CD4-positive, alpha-beta T cell treated with Interleukin-17A for 1 hour (primary cell): ENCODE measurements around the gene MT1H.
"Not testable (repeated sequence)": the region's sequence is repeated elsewhere in the genome, so short reads cannot be mapped to it uniquely, and the experiment has no call there.

Experiments
- DNase-seq: peaks from one replicate; pipeline ENCODE4 v3.0.0-alpha.2; 2020

Gene MT1H

GRCh38 chr16:56669005-56669839, at the start of gene MT1H:
Gene MT1H, plus strand, starts transcription at chr16:56669814. Its CDS starts 71 bp downstream, at chr16:56669885.
- DNase-seq: no peak

DNA sequence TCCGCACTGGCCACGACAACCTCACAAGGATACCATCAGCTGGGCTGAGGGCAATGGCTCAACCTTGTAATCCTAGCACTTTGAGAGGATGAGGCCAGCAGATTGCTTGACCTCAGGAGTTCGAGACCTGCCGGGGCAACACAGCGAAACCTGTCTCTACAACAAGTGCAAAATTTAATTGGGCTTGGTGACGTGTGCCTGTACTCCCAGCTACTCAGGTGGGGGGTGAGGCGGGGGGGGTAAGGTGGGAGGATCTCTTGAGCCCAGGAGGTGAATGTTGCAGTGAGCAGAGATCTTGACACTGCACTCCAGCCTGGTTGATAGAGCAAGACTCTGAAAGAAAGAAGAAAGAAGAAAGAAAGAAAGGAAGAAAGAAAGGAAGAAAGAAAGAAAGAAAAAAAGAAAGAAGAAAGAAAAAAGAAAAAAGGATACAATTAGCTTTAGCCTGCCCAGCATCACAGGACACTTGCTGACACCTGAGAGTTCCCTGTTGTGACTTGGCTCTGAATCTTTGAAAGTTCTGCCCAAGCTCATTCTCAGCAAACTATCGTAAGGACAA, 49.2 kb upstream of the MT1H start:
- DNase-seq: no peak

GRCh38 chr16:56621665-56622445, 47.8 kb upstream of the MT1H start:
- not testable (repeated sequence) for DNase-seq

DNA sequence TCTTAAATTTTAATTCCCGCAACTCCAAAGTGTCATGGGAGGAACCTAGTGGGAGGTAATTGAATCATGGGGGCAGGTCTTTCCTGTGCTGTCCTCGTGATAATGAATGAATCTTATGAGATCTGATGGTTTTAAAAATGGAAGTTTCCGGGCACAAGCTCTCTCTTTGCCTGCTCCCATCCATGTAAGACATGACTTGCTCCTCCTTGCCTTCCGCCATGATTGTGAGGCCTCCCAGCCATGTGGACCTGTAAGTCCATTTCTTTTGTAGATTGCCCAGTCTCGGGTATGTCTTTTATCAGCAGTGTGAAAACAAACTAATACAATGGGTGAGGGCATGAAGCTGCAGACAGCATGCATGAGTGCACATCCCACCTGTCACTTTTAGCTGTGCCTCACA, 46.4 kb upstream of the MT1H start:
- DNase-seq: not testable (repeated sequence)

DNA sequence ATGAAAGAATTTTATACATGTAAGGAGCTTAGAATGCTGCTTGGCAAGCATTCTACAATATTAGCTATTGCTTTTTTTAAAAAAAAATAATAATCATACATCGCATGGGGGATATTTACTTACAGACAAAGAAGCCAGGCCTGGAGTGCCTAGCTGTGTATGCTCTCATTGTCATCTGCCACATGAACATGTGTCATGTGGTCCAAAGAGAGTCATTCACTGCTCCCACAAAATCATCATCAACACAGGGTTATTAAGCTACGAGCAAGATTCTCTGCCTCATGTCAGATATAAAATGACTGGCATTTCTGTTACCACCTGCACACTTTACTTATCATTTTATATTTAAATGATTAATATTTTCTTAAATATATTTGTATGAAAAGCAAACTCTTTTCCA, 46.0 kb upstream of the MT1H start:
- DNase-seq: no peak

- DNase-seq: peak; percentile 21
These were observed 44.3 kb upstream of the MT1H start, which contains the start of gene MT1E for GRCh38 chr16:56625140-56625942. Gene MT1E, plus strand, starts transcription at chr16:56625781. Its CDS starts 71 bp downstream, at chr16:56625852.

DNA sequence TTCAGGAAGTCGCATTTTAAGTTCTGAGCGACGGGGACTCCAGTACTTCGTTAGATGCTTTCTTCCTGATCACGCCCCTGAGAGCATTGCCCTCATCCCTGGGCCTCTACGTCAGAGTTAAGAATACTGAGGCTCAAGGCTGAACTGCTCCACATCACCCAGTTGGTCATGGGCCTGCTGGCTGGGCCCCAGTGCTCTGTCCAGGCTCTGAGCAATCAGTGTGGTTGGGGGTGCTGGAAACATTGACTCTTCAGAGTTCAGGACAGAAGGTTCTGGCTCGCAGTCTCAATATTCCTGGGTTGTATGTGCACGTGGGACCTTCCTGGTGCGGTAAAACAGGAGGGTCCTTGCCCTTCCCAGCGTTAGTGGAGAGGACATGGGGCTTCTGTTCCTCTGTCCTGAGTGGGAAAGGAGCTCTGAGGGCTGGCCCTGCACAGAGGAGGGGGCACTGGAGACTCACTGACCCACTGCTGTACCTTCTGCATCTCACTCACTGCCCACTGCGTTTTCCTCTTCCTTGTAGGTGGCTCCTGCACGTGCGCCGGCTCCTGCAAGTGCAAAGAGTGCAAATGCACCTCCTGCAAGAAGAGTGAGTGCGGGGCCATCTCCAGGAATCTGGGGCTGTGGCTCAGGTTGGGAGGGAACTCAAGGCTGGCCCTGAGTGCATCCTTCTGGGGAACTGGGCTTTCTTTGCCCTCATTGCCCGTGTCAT, 43.5 kb upstream of the MT1H start:
- DNase-seq: no peak

DNA sequence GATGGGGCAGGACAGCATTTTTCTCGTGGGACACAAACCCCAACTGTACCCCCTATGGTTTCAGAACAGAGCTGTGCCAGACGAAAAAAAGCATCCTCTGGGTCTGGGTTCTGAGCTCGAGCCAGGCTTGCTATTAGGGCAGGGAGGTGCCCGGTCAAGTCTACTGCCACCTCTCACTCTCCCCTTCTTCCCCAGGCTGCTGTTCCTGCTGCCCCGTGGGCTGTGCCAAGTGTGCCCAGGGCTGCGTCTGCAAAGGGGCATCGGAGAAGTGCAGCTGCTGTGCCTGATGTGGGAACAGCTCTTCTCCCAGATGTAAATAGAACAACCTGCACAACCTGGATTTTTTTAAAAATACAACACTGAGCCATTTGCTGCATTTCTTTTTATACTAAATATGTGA, 42.9 kb upstream of the MT1H start:
- no peak for DNase-seq

DNA sequence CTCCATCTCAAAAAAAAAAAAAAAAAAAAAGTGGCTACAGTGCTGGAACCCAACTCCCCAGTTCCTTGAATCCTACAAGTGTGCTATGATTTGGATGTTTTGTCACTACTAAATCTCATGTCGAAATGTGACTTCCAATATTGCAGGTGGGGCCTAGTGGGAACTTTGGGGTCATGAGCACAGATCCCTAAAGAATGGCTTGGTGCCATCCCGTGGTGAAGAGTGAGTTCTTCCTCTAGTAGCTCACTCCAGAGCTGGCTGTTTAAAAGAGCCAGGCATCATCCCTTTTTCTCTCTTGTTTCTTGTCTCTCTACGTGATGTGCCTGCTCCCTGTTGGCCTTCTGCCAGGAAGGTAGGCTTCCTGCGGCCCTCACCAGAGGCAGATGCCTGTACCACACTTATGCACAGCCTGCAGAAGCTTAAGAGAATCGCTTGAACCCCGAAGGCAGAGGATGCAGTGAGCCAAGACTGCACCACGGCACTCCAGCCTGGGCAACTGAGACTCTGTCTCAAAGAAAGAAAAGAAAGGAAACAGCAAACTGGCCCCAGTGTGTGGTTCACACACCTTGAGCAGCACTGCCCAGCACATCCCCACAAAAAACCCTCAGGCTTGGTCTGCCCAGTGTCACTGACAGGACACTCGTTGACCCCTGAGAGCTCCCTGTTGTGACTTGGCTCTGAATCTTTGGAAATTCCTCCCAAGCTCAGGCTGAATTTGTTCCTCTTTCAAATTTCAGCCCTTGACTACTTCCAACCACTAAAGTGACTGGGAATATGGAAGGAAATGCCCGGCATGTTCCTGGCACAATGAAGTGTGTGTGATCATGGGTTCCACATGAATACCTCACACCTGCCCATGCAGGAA, 40.9 kb upstream of the MT1H start:
- DNase-seq: no peak

GRCh38 chr16:56629531-56629930, 40.1 kb upstream of the MT1H start:
- no peak for DNase-seq

GRCh38 chr16:56630134-56630533, 39.5 kb upstream of the MT1H start:
- DNase-seq: no peak

- DNase-seq: no peak
These were observed 38.4 kb upstream of the MT1H start for GRCh38 chr16:56631197-56631596.

GRCh38 chr16:56631832-56632155, 37.8 kb upstream of the MT1H start:
- no peak for DNase-seq

- DNase-seq: no peak
These were observed 37.3 kb upstream of the MT1H start, which contains the start of gene MT1M for GRCh38 chr16:56632156-56632847. Gene MT1M, plus strand, starts transcription at chr16:56632659. Its CDS starts 73 bp downstream, at chr16:56632732.

- DNase-seq: no peak
These were observed 36.7 kb upstream of the MT1H start for GRCh38 chr16:56632848-56633365.

GRCh38 chr16:56633535-56633934, 36.1 kb upstream of the MT1H start:
- DNase-seq: no peak

DNA sequence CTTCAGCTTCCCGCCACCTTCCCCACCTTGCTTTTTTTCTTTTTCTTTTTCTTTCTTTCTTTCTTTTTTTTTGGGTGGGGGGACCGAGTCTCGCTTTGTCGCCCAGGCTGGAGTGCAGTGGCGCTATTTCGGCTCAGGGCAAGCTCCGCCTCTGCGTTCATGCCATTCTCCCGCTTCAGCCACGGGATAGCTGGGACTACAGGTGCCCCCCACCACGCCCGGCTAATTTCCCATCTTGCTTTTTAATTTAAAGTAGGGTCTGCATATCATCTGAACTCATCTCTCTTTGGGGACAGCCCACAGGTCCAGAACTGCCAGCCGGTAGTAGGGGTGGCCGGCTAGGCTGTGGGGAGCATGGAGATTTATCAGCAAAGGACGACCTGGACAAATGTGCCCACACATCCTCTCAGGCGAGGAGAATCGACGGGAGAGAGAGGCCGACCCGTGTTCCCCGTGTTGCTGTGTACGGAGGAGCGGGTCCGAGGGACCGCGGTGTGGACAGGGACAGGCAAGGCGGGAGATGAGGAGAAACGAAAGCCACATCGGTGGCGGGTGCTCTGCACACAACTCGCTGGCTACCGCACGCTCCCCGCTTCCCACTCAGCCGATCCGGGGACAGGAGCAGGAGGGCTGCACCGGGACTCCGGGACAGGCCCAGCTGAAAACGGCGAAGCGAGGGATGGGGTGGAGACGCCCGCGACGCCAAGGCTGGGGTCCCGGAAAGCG, 34.7 kb upstream of the MT1H start:
- no peak for DNase-seq

DNA sequence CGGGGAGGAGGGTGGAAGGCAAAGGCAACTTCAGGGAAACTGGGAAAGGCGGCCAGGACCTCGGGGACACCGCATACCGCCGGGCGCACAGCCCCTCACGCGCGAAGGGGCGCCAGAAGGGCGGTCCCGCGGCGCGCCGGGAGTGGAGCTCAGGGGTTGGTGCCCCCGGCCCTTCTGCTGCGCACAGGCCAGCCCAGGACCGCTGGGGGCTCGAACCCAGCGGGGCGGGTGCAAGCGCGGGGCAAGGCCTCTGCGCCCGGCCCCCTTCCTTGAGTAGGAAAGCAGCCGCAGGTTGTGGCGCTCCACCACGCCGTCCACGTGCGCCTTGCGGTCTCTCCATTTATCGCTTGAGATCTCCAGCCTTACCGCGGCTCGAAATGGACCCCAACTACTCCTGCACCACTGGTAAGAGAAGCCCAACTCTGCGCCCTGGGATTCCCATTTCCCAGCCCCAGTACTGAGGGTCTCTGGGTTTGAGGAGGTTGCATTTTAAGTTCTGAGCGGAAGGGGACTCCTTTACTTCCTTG, 34.1 kb upstream of the MT1H start:
- no peak for DNase-seq
